K562 (cell line): Measurements from ENCODE around the gene NDUFS5.

ENCODE experiments used
- BRCA1 ChIP-seq, 2 experiments: fragments of 450-650 bp in 1 of 2; sonication (generic) in 1 of 2; formaldehyde crosslinking in 1 of 2; IDR thresholded peaks; 2 replicates each; pipeline versions ENCODE4 v1.5.0 to v1.6.1; 2017 to 2020; ENCODE audit warnings: mild to moderate bottlenecking in 1 of 2, missing genetic modification reagents in 1 of 2
- CEBPB ChIP-seq: fragments of 450-650 bp; IDR thresholded peaks from 2 replicates; pipeline ENCODE4 v1.6.1; 2016; ENCODE audit warnings: missing genetic modification characterization, missing compliant biosample characterization
- CTCF ChIP-seq, 3 experiments: IDR thresholded peaks in 2 of 3; conservative IDR thresholded peaks in 1 of 3; 2 replicates each; pipeline ENCODE4 v1.5.1; 2011 to 2012; ENCODE audit warnings: low read length in 3 of 3, mild to moderate bottlenecking in 3 of 3, control low read depth in 2 of 3, improper control_type of control experiment in 1 of 3, inconsistent platforms in 1 of 3, low read depth in 1 of 3, mixed read lengths in 1 of 3, moderate library complexity in 1 of 3; ENCODE audit not compliant: insufficient read depth in 2 of 3
- ETV6 ChIP-seq, 3 experiments: fragments of 150-350 bp in 1 of 3; sonication (generic) in 1 of 3; formaldehyde crosslinking in 1 of 3; IDR thresholded peaks; 2 replicates each; pipeline versions ENCODE4 v1.6.1 to v1.8.0; 2014 to 2022; ENCODE audit warnings: borderline replicate concordance in 2 of 3, low read depth in 2 of 3, antibody characterized with exemption in 1 of 3, low read length in 1 of 3, mild to moderate bottlenecking in 1 of 3, missing genetic modification reagents in 1 of 3
- GABPA ChIP-seq: fragments of 200-800 bp; sonication (Bioruptor generic); conservative IDR thresholded peaks from 2 replicates; pipeline ENCODE4 v1.6.1; 2016; ENCODE audit warnings: low read depth, missing genetic modification characterization, missing compliant biosample characterization
- KLF16 ChIP-seq: IDR thresholded peaks from 2 replicates; pipeline ENCODE4 v1.6.1; 2016; ENCODE audit warnings: antibody characterized with exemption
- ZNF274 ChIP-seq: IDR thresholded peaks from 2 replicates; pipeline ENCODE4 v1.6.1; 2011; ENCODE audit warnings: low read depth, mild to moderate bottlenecking, low read length, moderate library complexity, borderline replicate concordance
- TF ChIP-seq, protein P1 (sequence below): fragments of 450-650 bp; IDR thresholded peaks from 2 replicates; pipeline ENCODE4 v1.6.1; 2016; ENCODE audit warnings: antibody characterized with exemption

DNA sequence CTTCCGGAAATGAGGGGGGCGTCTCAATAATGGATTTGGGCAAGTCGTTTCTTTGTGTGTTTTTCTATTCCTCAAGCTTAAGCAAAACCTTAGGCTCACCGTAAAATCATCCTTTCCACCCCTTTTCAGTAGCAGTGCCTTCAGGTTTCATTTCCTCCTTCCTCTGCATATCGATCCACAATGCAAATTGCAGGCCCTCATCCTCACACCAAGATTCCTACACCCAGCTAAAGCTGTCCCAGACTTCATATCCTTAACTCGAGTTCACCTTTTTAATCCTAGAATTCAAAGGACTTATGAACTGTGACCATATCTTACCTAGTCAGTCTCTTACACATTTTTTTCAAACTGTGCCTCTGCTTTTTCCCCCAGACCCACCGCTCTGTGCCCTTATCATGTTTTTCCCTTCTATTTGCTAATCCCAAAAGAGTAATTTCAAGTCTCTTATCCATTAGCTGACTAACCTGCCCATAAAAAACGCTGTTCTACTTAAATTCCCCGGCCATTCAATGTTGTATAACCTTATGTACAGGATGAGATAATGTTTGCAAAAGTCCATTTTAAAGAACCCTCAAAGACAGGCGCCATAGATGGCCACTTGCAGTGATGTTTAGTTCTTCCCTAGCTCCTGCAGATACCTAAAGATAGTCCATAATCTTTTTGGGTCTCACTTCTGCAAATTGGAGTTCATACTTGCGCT is 33.6 kb upstream of the NDUFS5 start:
- TF ChIP-seq GABPA (tag) (no peak), KLF16 (no peak), ETV6 (IDR thresholded peaks at IDR 0.05; ENCODE audit: borderline replicate concordance in 1 of 2, low read depth in 2 of 2, low read length in 1 of 2) (no peak), ETV6 (CRISPR knock-in tag; IDR thresholded peaks at IDR 0.05; ENCODE audit: borderline replicate concordance) (no peak), ZNF274 (no peak), CTCF (IDR thresholded peaks at IDR 0.05 in 2 of 3, conservative IDR thresholded peaks at IDR 0.05 in 1 of 3; ENCODE audit: insufficient read depth in 2 of 3, low read depth in 1 of 3, low read length in 3 of 3) (no peak), BRCA1 (IDR thresholded peaks at IDR 0.05) (no peak), BRCA1 (CRISPR knock-in tag; IDR thresholded peaks at IDR 0.05) (no peak), CEBPB (tag) (no peak)
- TF ChIP-seq, protein P1, sequence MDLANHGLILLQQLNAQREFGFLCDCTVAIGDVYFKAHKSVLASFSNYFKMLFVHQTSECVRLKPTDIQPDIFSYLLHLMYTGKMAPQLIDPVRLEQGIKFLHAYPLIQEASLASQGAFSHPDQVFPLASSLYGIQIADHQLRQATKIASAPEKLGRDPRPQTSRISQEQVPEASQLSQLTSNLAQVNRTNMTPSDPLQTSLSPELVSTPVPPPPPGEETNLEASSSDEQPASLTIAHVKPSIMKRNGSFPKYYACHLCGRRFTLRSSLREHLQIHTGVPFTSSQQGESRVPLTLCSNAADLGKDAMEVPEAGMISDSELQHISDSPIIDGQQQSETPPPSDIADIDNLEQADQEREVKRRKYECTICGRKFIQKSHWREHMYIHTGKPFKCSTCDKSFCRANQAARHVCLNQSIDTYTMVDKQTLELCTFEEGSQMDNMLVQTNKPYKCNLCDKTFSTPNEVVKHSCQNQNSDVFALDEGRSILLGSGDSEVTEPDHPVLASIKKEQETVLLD = no peak
